Dermis microvascular lymphatic vessel endothelial cell (primary cell): ENCODE data around the gene BMP4. TPM values are rescaled to one million over a fixed set of nuclear protein-coding genes. Genes with fewer than 3 reads are reported as not detected.

Experiments used
- DNase-seq, 2 donors: peaks; one replicate each; pipeline versions ENCODE4 v3.0.0 to v3.0.0-alpha.2; 2010; ENCODE audit warnings: low read depth in 2 of 2
- total RNA-seq: library from RNA; depleted of rRNA; stranded (reverse); fragments of >200 nt; gene quantifications from 2 replicates; pipeline ENCODE4 v1.2.1, GENCODE V29; 2014

Gene BMP4
- total RNA-seq, 1 donor from 2014 or later, result 17.8 TPM

DNA sequence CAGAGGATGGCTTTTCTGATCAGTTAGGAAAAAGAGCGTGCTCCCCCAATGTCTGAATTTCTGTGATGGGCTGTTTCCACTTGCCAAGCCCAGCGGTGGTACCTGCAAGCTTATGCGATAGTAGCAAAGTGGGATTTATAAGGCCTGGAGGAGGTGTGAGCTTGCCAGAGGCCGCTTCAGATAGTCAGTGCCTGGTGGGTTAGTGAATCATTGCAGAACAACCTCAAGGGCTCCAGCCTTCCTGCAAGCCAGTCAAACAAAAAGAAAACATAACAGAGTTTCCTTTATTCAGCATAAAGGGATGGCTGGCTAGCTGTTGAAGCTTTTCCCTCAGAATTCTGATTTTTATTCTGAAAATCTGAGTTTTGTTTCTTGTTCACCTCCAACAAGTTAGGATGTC is 7.6 kb upstream of the BMP4 start:
- DNase-seq, result peak in 1 of 2 donors; percentile 48

DNA sequence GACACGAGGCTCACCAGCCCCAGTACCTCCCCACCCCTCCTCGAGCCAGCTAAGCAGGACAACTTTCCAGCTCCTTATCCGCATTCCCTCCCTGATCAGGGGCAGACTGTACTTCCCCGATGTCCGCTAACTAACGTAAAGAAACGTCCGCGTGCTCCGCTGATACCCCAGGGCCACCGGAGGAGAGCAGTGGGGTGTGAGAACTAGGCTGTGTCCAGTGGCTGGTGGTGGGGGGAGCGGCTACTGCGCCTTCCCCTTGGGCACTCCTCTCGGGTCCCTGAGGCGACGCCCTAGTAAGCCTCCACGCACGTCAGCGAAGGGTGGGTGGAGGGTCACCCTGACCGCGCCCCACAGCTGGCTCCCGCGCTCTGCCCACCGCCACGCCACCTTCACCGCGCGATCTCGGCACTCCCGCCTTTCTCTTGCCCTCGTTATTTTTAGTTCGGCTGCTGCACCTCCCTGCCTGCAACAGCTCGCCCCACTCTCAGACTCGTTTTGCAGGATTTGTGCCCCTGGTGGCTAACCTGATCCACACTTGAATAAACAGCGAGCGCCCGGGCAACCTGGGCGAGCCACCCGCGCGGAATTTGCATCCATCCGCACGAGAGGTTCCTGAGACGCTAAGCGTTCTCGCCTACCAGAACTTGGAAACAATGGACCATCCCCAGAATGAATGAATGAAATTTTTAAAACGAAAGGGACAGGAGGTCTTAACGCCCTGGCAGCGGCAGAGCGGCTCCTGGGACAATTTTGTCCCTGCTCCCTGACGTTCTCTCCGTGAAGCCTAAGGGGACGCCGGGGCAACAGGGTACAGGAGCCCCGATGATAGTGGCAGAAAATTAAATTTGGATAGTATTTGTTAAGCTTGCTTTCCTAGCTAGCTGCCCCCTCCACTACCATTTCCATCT is 6.9 kb upstream of the BMP4 start:
- DNase-seq, result peak in 1 of 2 donors; percentile 53

GRCh38 chr14:53962953-53963319 is 6.3 kb upstream of the BMP4 start:
- DNase-seq, result no peak

GRCh38 chr14:53958628-53959027 is 2.0 kb upstream of the BMP4 start:
- DNase-seq, result no peak

- DNase-seq, result no peak
Measured at GRCh38 chr14:53957739-53958138, 1.1 kb upstream of the BMP4 start.

- peak in 1 of 2 donors; percentile 72 for DNase-seq
Measured at GRCh38 chr14:53955671-53956426, 776 bp downstream of the BMP4 start.

GRCh38 chr14:53955229-53955556 is 1.4 kb downstream of the BMP4 start:
- no peak for DNase-seq

GRCh38 chr14:53954551-53955228 is 1.9 kb downstream of the BMP4 start:
- peak in 1 of 2 donors; percentile 41 for DNase-seq

GRCh38 chr14:53953828-53954550 is 2.6 kb downstream of the BMP4 start:
- peak in 1 of 2 donors; percentile 61 for DNase-seq

DNA sequence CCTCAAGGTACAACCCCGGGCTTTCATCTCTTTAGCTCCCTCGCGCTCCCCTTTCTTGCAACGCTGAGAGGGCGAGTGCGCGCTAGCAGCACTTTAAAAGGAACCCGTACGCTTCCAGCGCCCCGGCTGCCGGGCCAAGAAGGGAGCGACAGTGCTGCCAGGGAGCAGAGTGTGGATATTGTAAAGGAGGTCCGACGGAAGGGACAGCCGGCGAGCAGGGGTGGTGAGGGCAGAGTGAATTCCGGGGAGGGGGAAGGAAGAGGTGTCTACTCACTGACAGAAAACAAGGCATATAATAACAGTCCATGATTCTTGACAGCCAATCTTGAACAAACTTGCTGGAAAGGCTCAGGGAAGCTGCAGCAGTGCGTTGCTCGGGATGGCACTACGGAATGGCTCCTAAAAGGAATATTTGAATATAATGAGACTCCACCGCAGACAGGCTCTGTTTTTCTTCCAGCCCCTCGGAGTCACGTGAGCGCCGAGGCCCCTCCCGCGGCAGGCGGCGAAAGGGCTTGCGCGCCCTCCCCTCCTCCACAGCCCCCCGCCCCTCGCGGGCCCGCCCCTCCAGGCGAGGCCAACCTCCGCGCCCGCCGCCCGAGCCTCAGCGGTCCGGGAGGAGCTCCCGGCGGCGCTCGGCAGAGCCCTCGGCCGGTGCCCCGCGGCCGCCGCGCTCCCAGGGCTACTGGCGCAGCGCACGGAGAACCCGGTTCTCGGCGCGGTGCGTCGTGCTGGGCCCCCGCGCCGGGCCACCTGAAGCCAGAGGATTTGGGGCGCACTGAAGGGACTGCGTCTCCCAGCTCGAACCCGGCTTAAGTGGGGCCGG is 3.4 kb downstream of the BMP4 start:
- peak; percentile 80 to 94 for DNase-seq

DNA sequence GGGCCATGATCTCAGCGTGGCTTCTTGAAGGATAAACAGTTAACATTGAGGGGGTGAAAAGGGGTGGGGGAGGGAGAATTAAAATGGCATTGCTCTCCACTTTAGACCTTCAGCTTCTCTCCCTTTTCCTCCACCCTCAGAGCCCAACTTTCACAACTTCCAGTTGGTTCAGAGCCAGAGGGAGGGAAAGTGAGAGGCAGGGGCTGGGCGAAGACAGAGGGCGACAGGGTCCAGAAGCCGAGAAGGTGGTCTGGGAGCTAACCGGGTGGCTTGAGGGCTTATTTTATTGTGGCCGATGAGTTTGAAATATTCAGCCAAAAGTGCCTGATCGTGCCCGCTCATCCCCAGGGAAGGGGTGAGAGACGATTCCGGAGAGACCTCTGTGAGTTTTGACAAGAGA is 4.1 kb downstream of the BMP4 start:
- DNase-seq, result no peak

DNA sequence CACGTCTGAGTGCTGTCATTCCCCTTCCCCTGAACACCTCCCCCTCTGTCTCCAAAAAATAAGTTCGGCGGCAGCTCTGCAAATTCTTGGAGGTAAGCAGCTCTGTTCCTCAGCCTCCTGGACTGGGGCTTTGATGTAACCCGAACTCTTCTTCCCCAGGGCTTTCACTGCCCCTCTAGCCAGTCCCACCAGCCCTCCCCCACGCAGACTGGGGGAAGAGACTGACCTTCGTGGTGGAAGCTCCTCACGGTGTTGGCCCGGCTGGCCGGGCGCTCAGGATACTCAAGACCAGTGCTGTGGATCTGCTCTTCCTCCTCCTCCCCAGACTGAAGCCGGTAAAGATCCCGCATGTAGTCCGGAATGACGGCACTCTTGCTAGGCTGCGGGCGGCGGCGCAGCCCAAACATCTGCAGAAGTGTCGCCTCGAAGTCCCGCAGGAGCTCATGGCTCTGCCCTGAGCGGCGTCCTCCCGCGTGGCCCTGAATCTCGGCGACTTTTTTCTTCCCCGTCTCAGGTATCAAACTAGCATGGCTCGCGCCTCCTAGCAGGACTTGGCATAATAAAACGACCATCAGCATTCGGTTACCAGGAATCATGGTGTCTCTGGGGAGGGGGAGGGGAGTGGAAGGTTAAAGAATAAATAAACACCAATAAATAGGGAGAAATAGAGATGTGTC is 4.9 kb downstream of the BMP4 start:
- peak in 1 of 2 donors; percentile 30 for DNase-seq

DNA sequence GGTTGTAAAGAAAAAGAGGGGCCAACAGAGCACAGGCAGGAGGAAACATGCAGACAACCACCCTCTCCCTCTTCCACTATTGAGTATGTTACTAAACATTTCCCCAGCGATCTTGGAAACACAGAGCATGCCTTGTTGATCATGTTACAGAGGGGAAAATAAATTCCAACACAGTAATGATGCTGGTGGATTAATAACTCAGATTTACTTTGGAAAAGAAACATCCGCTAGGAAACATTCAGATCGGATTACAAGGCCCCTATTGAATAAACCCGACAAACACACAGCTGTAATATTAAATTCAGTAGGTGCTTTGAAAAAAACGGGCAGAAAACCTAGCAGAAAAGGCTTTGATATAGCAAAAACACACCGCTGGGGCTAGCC is 5.4 kb downstream of the BMP4 start:
- DNase-seq, result no peak

DNA sequence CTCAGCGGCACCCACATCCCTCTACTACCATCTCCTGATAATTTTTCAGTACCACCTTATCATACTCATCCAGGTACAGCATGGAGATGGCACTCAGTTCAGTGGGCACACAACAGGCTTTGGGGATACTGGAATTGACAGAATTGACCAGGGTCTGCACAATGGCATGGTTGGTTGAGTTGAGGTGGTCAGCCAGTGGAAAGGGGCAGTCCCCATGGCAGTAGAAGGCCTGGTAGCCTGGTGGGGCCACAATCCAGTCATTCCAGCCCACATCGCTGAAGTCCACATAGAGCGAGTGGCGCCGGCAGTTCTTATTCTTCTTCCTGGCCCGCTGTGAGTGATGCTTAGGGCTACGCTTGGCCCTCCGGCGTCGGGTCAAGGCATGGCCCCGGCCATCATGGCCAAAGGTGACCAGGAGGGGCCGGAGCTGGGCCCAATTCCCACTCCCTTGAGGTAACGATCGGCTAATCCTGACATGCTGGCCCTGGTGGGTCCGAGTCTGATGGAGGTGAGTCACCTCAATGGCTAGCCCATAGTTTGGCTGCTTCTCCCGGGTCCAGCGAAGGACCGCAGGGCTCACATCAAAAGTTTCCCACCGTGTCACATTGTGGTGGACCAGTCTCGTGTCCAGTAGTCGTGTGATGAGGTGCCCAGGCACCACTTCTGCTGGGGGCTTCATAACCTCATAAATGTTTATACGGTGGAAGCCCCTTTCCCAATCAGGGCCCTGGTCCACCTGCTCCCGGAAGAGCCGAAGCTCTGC is 6.4 kb downstream of the BMP4 start:
- no peak for DNase-seq

- DNase-seq, result no peak
Measured at GRCh38 chr14:53949201-53949600, 7.4 kb downstream of the BMP4 start.

DNA sequence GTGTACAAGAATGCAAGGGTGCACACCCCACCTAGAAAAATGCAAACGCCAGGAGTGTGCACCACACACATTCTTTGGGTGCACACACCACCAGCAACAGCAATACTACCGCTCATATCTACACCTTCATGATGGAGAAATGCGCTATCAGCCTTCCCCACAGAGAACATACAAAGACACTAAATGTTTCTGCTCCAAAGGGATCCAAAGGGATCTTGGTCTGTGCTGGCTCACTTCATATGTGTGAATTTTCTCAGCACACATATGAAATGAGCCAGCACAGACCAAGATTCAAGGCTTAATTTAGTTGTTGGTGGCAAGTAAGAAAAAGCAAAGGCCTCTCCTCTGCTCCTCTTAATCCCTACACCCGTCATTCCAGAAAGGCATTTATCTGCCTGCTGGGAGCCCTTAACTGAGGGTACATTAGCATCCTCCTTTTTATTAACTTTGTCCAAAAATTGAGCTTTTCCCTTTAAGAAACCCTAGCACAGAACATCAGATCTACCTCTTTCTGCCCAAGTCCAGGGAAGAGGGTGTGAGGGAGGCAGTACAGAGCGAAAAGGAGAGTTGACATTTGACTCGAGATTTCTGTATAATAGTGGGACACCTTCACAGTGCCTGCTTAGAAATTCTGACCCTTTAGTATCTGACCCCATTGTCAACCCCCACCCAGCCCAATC is 8.3 kb downstream of the BMP4 start:
- no peak for DNase-seq

DNA sequence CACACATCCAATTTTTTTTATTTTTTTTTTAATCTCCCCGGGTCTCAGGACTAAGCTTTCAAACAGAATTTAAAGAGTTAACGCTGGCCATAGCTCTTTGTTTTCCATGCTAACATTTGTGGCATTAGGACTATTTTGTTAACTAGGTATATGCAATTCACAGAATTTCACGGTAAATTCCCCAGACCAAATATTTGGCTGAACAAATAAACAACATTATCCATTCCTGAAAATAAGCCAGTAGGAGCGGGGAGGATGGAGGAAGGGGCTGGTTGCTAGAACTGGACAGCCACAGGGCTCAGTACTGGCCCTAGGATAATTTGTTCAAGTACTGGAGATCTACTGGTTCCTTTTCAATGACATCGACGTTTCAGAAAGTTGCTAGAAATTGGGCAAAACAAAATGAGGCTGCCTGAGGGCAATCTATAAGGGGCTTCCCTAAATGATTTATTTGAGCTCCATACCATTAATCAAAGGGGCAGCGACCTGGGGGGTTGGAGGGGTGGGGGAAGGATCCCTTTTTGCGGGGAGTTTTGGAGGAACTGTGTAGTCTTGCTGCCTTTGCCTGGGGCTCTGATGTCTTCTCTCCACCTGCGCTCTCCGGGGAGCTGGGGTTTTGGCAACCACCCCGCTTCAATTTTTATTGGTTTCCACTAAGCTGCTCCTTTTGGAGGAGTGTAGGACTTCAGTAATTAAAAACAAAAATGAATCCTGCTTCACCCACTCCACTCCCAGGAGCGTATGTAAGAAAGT is 9.0 kb downstream of the BMP4 start:
- DNase-seq, result peak; percentile 48 to 65

GRCh38 chr14:53947094-53947445 is 9.6 kb downstream of the BMP4 start:
- DNase-seq, result peak in 1 of 2 donors; percentile 28
